ELR (cell line): ENCODE data around the gene DGCR2.
A peak's percentile ranks its signal among the peaks of the same experiment; 100 is the strongest.
"Not testable (repeated sequence)": the region's sequence is repeated elsewhere in the genome, so short reads cannot be mapped to it uniquely, and the experiment has no call there.

Experiments
- DNase-seq: peaks from one replicate; pipeline ENCODE4 v3.0.0-alpha.2; 2015; ENCODE audit warnings: low read depth

Gene DGCR2

GRCh38 chr22:19084126-19084525 lies 38.1 kb downstream of the DGCR2 start:
- DNase-seq = not testable (repeated sequence)

- no peak for DNase-seq
Measured at GRCh38 chr22:19082793-19083192, 39.4 kb downstream of the DGCR2 start.

GRCh38 chr22:19082101-19082500 lies 40.1 kb downstream of the DGCR2 start:
- no peak for DNase-seq

- no peak for DNase-seq
Measured at GRCh38 chr22:19081351-19081750, 40.9 kb downstream of the DGCR2 start.

- no peak for DNase-seq
Measured at GRCh38 chr22:19080853-19081252, 41.4 kb downstream of the DGCR2 start.

GRCh38 chr22:19079691-19080090 lies 42.5 kb downstream of the DGCR2 start:
- DNase-seq = no peak

- no peak for DNase-seq
Measured at GRCh38 chr22:19075404-19075803, 46.8 kb downstream of the DGCR2 start.

GRCh38 chr22:19072853-19073252 lies 49.4 kb downstream of the DGCR2 start:
- not testable (repeated sequence) for DNase-seq

- no peak for DNase-seq
Measured at GRCh38 chr22:19070397-19071169, 51.6 kb downstream of the DGCR2 start.

- DNase-seq = no peak
Measured at GRCh38 chr22:19069451-19069850, 52.8 kb downstream of the DGCR2 start.

GRCh38 chr22:19068784-19069271 lies 53.4 kb downstream of the DGCR2 start:
- DNase-seq = no peak

GRCh38 chr22:19067696-19068348 lies 54.4 kb downstream of the DGCR2 start:
- no peak for DNase-seq

GRCh38 chr22:19066531-19067271 lies 55.5 kb downstream of the DGCR2 start:
- peak; percentile 76 for DNase-seq

GRCh38 chr22:19065929-19066328 lies 56.3 kb downstream of the DGCR2 start:
- no peak for DNase-seq

GRCh38 chr22:19065298-19065859 lies 56.8 kb downstream of the DGCR2 start:
- DNase-seq = no peak

- no peak for DNase-seq
Measured at GRCh38 chr22:19064354-19065054, 57.7 kb downstream of the DGCR2 start.

GRCh38 chr22:19063581-19064353 lies 58.4 kb downstream of the DGCR2 start:
- no peak for DNase-seq

- DNase-seq = no peak
Measured at GRCh38 chr22:19062943-19063308, 59.3 kb downstream of the DGCR2 start.

- peak; percentile 38 for DNase-seq
Measured at GRCh38 chr22:19062139-19062942, 59.9 kb downstream of the DGCR2 start.

GRCh38 chr22:19061471-19062138 lies 60.6 kb downstream of the DGCR2 start:
- DNase-seq = no peak
